ENCODE results near the gene HOTAIR. TPM values are rescaled to one million over a fixed set of nuclear protein-coding genes. Genes with fewer than 3 reads are reported as not detected.

The HOTAIR gene
- total RNA-seq, 1 experiment from 2014 or later: 3.5 TPM

Small RNA genes lying within 50 kb of the gene (microRNA-seq; reads per million reads assigned to microRNA genes)
- 112 reads per million, percentile 64 among the genes with 10 or more reads in this experiment for gene MIR196A2 (ENCODE audit: unreplicated experiment)

Other genes starting within 250 kb of the HOTAIR start
- 20.4 and 30.6 TPM in 2 replicates for gene CALCOCO1, start 247.5 kb downstream of the HOTAIR start, total RNA-seq (2014; rRNA removed)
- gene CISTR, start 223.0 kb downstream of the HOTAIR start, total RNA-seq (2014; rRNA removed): not detected in 2 replicates
- gene HOXC13, start 36.1 kb downstream of the HOTAIR start, total RNA-seq (2014; rRNA removed): 7.8 and 9.0 TPM in 2 replicates
- 0.33 and 1.2 TPM in 2 replicates for gene HOXC12, start 20.1 kb downstream of the HOTAIR start, total RNA-seq (2014; rRNA removed)
- 0.84 and 1.2 TPM in 2 replicates for gene HOXC11, start 1.8 kb downstream of the HOTAIR start, total RNA-seq (2014; rRNA removed)
- 0.69 and 2.9 TPM in 2 replicates for gene HOXC10, start 10.2 kb upstream of the HOTAIR start, total RNA-seq (2014; rRNA removed)
- 1.5 and 1.8 TPM in 2 replicates for gene HOXC9, start 25.2 kb upstream of the HOTAIR start, total RNA-seq (2014; rRNA removed)
- 1.1 and 2.4 TPM in 2 replicates for gene HOXC8, start 34.0 kb upstream of the HOTAIR start, total RNA-seq (2014; rRNA removed)
- 2.8 and 5.3 TPM in 2 replicates for gene HOXC6, start 53.5 kb upstream of the HOTAIR start, total RNA-seq (2014; rRNA removed)
- 0.26 and 0.29 TPM in 2 replicates for gene HOXC5, start 58.1 kb upstream of the HOTAIR start, total RNA-seq (2014; rRNA removed)
- gene HOXC4, start 78.9 kb upstream of the HOTAIR start, total RNA-seq (2014; rRNA removed): 1.8 and 2.6 TPM in 2 replicates
- gene SMUG1, start 214.0 kb upstream of the HOTAIR start, total RNA-seq (2014; rRNA removed): 69.8 and 93.5 TPM in 2 replicates

Data from PC-3 (cell line).